Adrenal gland (tissue), 12 donors: ENCODE measurements around the gene BCL2. TPM values are rescaled to one million over a fixed set of nuclear protein-coding genes. Genes with fewer than 3 reads are reported as not detected.

ENCODE experiments used
- DNase-seq, 7 donors: peaks; one replicate each; pipeline ENCODE4 v3.0.0-alpha.2; 2019 to 2020
- H3K27ac ChIP-seq, 5 donors: fragments of 200-600 bp; sonication (generic) in 4 of 5; 1 replicate in 3 of 5; 2 replicates in 2 of 5; pipeline versions ENCODE4 v1.5.1 to v1.8.0; 2016 to 2020; ENCODE audit warnings: mild to moderate bottlenecking in 1 of 5
- H3K27me3 ChIP-seq: fragments of 200-600 bp; 2 replicates; pipeline ENCODE4 v1.8.0; 2021
- H3K36me3 ChIP-seq, 2 donors: fragments of 200-600 bp; replicated peaks in 1 of 2; 1 replicate in 1 of 2; 2 replicates in 1 of 2; pipeline versions ENCODE4 v1.5.1 to v1.8.0; 2018 to 2022
- H3K4me1 ChIP-seq, 2 donors: fragments of 200-600 bp; replicated peaks in 1 of 2; 1 replicate in 1 of 2; 2 replicates in 1 of 2; pipeline versions ENCODE4 v1.5.1 to v1.8.0; 2018 to 2021
- H3K4me3 ChIP-seq, 4 donors: fragments of 200-600 bp; sonication (generic) in 3 of 4; one replicate each; pipeline ENCODE4 v1.5.1; 2016 to 2018
- H3K9me3 ChIP-seq, 3 donors: fragments of 200-600 bp; sonication (generic) in 1 of 3; replicated peaks in 1 of 3; 1 replicate in 2 of 3; 2 replicates in 1 of 3; pipeline versions ENCODE4 v1.5.1 to v1.8.0; 2016 to 2021
- CTCF ChIP-seq, 6 experiments: fragments of 450-650 bp in 4 of 6; fragments of 200-600 bp in 2 of 6; sonication (generic) in 1 of 6; IDR thresholded peaks; 1 replicate in 5 of 6; 2 replicates in 1 of 6; pipeline versions ENCODE4 v1.5.1 to v1.8.0; 2016 to 2021; ENCODE audit warnings: antibody characterized with exemption in 6 of 6, mild to moderate bottlenecking in 2 of 6, moderate library complexity in 1 of 6
- POLR2A ChIP-seq, 2 donors: fragments of 450-650 bp; IDR thresholded peaks; one replicate each; pipeline ENCODE4 v1.6.1; 2017; ENCODE audit warnings: antibody characterized with exemption in 2 of 2, mild to moderate bottlenecking in 2 of 2, moderate library complexity in 1 of 2
- WGBS, 4 donors: extraction: QIAGEN DNeasy Blood & Tissue Kit in 2 of 4; methylation state at CpG; one replicate each; pipeline versions ENCODE4 v1.1.5 to v1.1.7; 2013 to 2017; 5-methylcytosine and 5-hydroxymethylcytosine counted together
- intact Hi-C, 2 donors: fragments of 100-400 bp; cut with DNase I; formaldehyde crosslinking; loops; one replicate each; pipeline versions ENCODE4 v1.14.1 to v1.15.0; 2022 to 2023
- polyA plus RNA-seq, 3 donors: library from polyadenylated mRNA; stranded (reverse); fragments of 200-250 nt in 2 of 3; fragments of 350-450 nt in 1 of 3; fragmentation: Illumina TruSeq in 1 of 3; extraction: RNeasy Lipid Tissue Mini Kit (QIAGEN cat#74804) in 1 of 3; gene quantifications; one replicate each; pipeline ENCODE4 v1.2.3, GENCODE V29; 2013 to 2014
- total RNA-seq, 9 donors: library from RNA; depleted of rRNA in 4 of 9; stranded (reverse); fragments of >200 nt in 4 of 9; fragments of 120-200 nt in 1 of 9; fragmentation: NEBNext Ultra II Directional in 1 of 9; extraction: Animal tissue kit (Norgen Biotek cat#: 25700) in 1 of 9; gene quantifications; one replicate each; pipeline versions ENCODE4 v1.1.0 to v1.2.4, GENCODE V29; 2013 to 2023
- donor health status: healthy with polysubstance abuse.
- donor health status: Bipolar disorder and iron deficiency.
- donor health status: DM: yes; HTN: yes; CAD: no.
- donor health status: DM: no; HTN: no; CAD: no.
- donor health status: DM: no; HTN: no; CAD: no.
- donor health status: DM: yes; HTN: yes; CAD: no.

BCL2 gene
- total and polyA plus RNA-seq, 12 donors, result 0.85 to 7.7 (median 3.4) TPM

DNA sequence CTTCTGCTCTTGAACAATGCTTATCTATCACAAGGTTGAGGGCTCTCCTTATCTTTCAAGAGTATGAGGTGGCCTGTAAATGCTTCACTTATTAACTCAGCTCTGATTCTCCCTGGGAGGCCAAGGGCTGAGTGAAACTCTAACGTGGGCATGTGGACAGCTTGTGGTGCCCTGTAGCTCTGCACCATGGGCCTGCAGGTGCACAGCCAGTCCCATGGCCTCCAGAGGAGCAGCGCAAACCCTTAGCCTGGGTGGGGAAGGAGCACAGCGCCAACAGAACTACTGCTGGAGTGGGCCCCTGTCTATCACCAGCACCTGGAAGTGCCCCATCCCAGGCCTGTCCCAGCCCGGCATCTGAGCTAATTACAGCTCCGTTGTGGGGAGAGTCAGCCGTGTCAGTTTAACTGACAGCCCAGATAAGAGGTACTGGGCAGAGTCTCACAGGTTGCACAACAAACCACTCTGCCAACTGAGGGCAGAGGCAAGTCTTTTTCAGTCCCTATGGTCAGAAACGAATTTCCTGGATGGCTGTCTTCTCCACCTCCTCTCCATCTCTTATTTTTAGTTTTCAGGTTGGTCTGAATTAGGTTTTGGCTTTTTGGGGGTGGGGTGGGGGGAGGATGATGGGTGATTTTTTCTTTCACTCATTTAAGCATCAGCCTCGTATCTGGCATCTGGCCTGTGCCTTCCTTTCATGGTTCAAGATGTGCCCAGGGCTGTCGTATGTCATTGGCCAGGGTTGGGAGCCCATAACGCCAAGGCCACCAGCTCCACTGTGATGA, 219.5 kb downstream of the BCL2 start:
- H3K27me3 ChIP-seq, result peaks cover 3% of the 10 kb centered on the region
- intact Hi-C loops, result no loop called here
- WGBS, 4 donors, result 39 to 67% (median 55%) methylated on average over 9 to 10 of the region's 10 CpGs
- peak in 2 of 7 donors; percentile 22 to 46 for DNase-seq
- H3K27ac ChIP-seq, result no peak overlapping the region
- TF ChIP-seq CTCF (IDR thresholded peaks at IDR 0.05) (no peak), POLR2A (IDR thresholded peaks at IDR 0.05) (no peak)
- no peaks in the 10 kb centered on the region for H3K4me1 ChIP-seq
- no peak overlapping the region for H3K4me3 ChIP-seq
- H3K9me3 ChIP-seq, result no peaks in the 10 kb centered on the region
- no peaks in the 10 kb centered on the region for H3K36me3 ChIP-seq

DNA sequence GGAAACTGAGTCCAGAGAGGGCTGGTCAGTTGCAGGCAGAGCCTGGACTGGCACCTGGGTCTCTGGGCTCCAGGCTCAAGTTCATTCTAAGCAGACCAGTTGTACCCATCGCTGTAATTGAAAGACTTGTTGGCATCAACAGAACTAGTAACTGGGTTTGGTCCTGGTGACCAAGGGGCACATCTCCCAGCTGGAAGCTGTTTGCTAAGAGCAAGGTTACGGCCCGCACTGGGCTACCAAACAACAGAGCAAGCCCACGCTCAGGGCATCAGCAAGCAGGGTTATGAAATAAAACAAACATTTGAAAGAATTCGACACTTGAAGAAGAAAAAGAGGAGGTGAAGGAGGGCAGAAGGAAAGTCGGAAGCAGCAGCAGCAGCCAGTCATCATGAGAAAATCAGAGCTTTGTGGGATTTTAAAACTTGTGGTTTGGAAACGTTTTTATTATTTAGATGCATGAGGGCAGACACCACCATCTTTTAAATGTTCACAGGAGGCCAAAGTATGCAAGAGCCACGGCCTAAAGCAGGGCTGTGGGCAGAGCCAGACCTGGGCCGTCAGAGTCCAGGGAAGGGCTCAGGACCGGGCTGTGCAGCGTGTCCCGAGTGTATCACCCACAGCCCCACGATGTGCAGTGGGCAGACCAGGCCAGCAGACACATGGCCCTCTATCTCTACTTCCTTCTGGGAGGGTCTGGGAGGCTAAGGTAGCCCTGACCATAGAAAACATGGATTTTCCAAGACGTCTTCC, 220.3 kb downstream of the BCL2 start:
- 73 to 80% (median 75%) methylated on average over 10 to 14 of the region's 14 CpGs for WGBS, 4 donors
- peaks cover 3% of the 10 kb centered on the region for H3K27me3 ChIP-seq
- DNase-seq, result no peak
- no peak overlapping the region for H3K27ac ChIP-seq
- intact Hi-C loops, result no loop called here
- H3K4me3 ChIP-seq, result no peak overlapping the region
- no peaks in the 10 kb centered on the region for H3K4me1 ChIP-seq
- no peaks in the 10 kb centered on the region for H3K9me3 ChIP-seq
- H3K36me3 ChIP-seq, result no peaks in the 10 kb centered on the region
- no peak for TF ChIP-seq POLR2A (IDR thresholded peaks at IDR 0.05)
- TF ChIP-seq CTCF (IDR thresholded peaks at IDR 0.05), result no peak

DNA sequence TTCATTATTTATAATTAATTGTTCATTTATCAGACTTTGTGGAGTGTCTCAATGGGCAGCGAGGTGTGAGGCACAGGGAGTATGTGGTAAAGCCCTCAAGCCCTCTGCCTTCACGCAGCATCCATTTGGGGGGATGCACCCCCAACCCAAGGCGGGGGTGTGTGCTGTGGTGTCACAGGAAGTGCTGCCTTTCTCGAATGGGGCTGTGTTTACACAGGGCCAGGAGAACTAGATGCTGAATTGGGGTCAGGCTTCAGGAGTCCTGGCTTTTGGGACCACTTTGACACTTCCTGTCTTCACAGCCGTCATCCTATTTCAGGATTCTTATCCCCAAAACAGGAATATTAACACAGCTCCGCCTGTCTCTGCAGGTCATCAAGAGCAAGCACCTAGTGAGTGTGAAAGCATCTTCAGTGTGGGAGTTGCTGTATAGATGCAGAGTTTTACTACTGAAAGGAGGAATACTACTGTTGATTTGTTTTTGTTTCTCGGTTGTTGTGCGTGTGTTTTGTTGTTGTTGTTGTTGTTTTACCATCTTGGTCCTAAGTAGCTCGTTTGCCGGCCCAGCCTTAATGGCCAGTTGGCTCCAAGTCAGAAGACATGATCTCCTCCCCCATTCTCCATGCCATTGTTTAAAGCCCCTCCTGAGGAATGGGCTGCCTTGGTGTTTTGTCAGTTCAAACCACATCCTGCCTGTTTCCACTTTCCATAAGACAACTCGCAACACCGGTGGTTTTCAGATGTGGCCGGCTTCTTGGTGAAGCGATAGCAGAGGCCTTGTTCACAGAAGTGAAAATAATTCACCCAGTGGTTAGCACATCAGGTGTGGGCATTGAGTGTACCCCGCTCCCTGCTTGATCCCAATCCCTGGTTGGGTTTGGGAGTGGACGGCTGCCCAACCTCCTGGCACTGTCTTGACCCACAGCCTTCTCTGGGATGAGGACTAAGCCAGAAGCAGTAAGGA, 221.3 kb downstream of the BCL2 start:
- Histone ChIP-seq H3K4me3 (no peak overlapping the region), H3K27ac (no peak overlapping the region), H3K36me3 (no peaks in the 10 kb centered on the region), H3K4me1 (no peaks in the 10 kb centered on the region), H3K9me3 (no peaks in the 10 kb centered on the region), H3K27me3 (peaks cover 3% of the 10 kb centered on the region)
- intact Hi-C loops, result no loop called here
- WGBS, 4 donors, result 67 to 74% (median 70%) methylated on average over 15 to 16 of the region's 16 CpGs
- TF ChIP-seq POLR2A (IDR thresholded peaks at IDR 0.05) (no peak), CTCF (IDR thresholded peaks at IDR 0.05) (no peak)
- DNase-seq, result no peak

DNA sequence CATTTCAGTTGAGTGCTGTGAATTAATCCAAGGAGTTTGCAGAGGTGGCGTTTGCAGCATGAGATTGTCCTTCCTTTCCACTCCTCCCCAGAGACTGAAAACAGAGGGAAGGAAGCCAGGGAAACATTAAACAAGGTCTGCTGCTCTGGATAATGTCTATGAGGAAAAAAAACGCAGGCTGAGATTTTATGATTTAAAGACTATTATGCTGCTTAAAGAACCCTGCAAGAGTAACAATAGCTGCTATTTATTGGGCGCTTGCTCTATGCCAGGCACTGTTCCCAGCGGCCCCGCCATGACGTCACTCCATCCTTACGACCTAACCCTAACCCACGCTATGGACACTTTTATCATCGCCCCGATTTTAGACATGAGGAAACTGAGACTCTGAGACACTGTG, 222.4 kb downstream of the BCL2 start:
- no peaks in the 10 kb centered on the region for H3K27me3 ChIP-seq
- 53 to 67% (median 60%) methylated on average over 10 of the region's 10 CpGs for WGBS, 4 donors
- TF ChIP-seq CTCF (IDR thresholded peaks at IDR 0.05), result no peak
- no peak for TF ChIP-seq POLR2A (IDR thresholded peaks at IDR 0.05)
- intact Hi-C loops, result no loop called here
- H3K27ac ChIP-seq, result peak overlapping the region in 1 of 5 donors; percentile 21
- no peaks in the 10 kb centered on the region for H3K4me1 ChIP-seq
- H3K36me3 ChIP-seq, result no peaks in the 10 kb centered on the region
- H3K9me3 ChIP-seq, result no peaks in the 10 kb centered on the region
- no peak overlapping the region for H3K4me3 ChIP-seq
- DNase-seq, result peak in 1 of 7 donors; percentile 64
